Peyer's patch (tissue), 4 donors: ENCODE results near the gene CAND2. TPM values are rescaled to one million over a fixed set of nuclear protein-coding genes. Genes with fewer than 3 reads are reported as not detected.

ENCODE experiments used
- DNase-seq, 3 donors: peaks; one replicate each; pipeline ENCODE4 v3.0.0-alpha.2; 2017 to 2019
- H3K27ac ChIP-seq, 4 donors: fragments of 200-600 bp; sonication (generic); one replicate each; pipeline ENCODE4 v1.5.1; 2016 to 2019
- H3K27me3 ChIP-seq, 2 donors: fragments of 200-600 bp; sonication (generic); one replicate each; pipeline ENCODE4 v1.5.1; 2019
- H3K36me3 ChIP-seq, 3 donors: fragments of 200-600 bp; sonication (generic); one replicate each; pipeline ENCODE4 v1.5.1; 2016 to 2019
- H3K4me1 ChIP-seq, 4 donors: fragments of 200-600 bp; sonication (generic); one replicate each; pipeline ENCODE4 v1.5.1; 2016 to 2019
- H3K4me3 ChIP-seq, 4 donors: fragments of 200-600 bp; sonication (generic); 1 replicate in 3 of 4; 2 replicates in 1 of 4; pipeline ENCODE4 v1.5.1; 2016 to 2019; ENCODE audit warnings: mild to moderate bottlenecking in 1 of 4
- H3K9me3 ChIP-seq, 4 donors: fragments of 200-600 bp; sonication (generic); one replicate each; pipeline ENCODE4 v1.5.1; 2016 to 2019; ENCODE audit warnings: mild to moderate bottlenecking in 1 of 4
- CTCF ChIP-seq, 6 experiments: fragments of 450-650 bp in 4 of 6; fragments of 200-600 bp in 2 of 6; sonication (generic) in 1 of 6; IDR thresholded peaks; one replicate each; pipeline ENCODE4 v1.5.1; 2017 to 2019; ENCODE audit warnings: antibody characterized with exemption in 6 of 6, mild to moderate bottlenecking in 3 of 6, moderate library complexity in 1 of 6
- POLR2A ChIP-seq, 2 donors: fragments of 450-650 bp; IDR thresholded peaks; one replicate each; pipeline ENCODE4 v1.5.1; 2017; ENCODE audit warnings: antibody characterized with exemption in 2 of 2, mild to moderate bottlenecking in 2 of 2, moderate library complexity in 2 of 2
- total RNA-seq, 4 donors: library from RNA; depleted of rRNA; stranded (reverse); fragments of >200 nt; gene quantifications; one replicate each; pipeline ENCODE4 v1.1.0, GENCODE V29; 2016

Gene CAND2
- total RNA-seq, 4 donors from 2014 or later = 1.4 to 4.1 (median 2.1) TPM

- TF ChIP-seq CTCF (IDR thresholded peaks at IDR 0.05) (no peak), POLR2A (IDR thresholded peaks at IDR 0.05) (no peak)
- peaks cover 0 to 6% (median 0%) of the 10 kb centered on the region in 4 donors for H3K4me1 ChIP-seq
These were observed 40.3 kb upstream of the CAND2 start for GRCh38 chr3:12756175-12756574.

GRCh38 chr3:12756635-12757034 is 39.8 kb upstream of the CAND2 start:
- peaks cover 0 to 6% (median 0%) of the 10 kb centered on the region in 4 donors for H3K4me1 ChIP-seq
- H3K9me3 ChIP-seq = no peaks in the 10 kb centered on the region
- H3K36me3 ChIP-seq = no peaks in the 10 kb centered on the region
- H3K27ac ChIP-seq = no peak overlapping the region
- H3K27me3 ChIP-seq = no peaks in the 10 kb centered on the region
- TF ChIP-seq CTCF (IDR thresholded peaks at IDR 0.05) (no peak), POLR2A (IDR thresholded peaks at IDR 0.05) (no peak)
- DNase-seq = no peak
- H3K4me3 ChIP-seq = no peak overlapping the region

More at GRCh38 chr3:12756175-12756574, 40.3 kb upstream of the CAND2 start:
- H3K27me3 ChIP-seq = no peaks in the 10 kb centered on the region
- no peaks in the 10 kb centered on the region for H3K9me3 ChIP-seq
- DNase-seq = no peak
- H3K27ac ChIP-seq = no peak overlapping the region
- no peaks in the 10 kb centered on the region for H3K36me3 ChIP-seq
- no peak overlapping the region for H3K4me3 ChIP-seq

GRCh38 chr3:12758025-12758781 is 38.3 kb upstream of the CAND2 start:
- no peak for DNase-seq
- H3K4me3 ChIP-seq = no peak overlapping the region
- TF ChIP-seq CTCF (IDR thresholded peaks at IDR 0.05) (no peak), POLR2A (IDR thresholded peaks at IDR 0.05) (no peak)
- H3K9me3 ChIP-seq = no peaks in the 10 kb centered on the region
- no peaks in the 10 kb centered on the region for H3K27me3 ChIP-seq
- H3K36me3 ChIP-seq = no peaks in the 10 kb centered on the region
- H3K27ac ChIP-seq = peak overlapping the region in 1 of 4 donors; percentile 25
- H3K4me1 ChIP-seq = peaks cover 0 to 6% (median 0%) of the 10 kb centered on the region in 4 donors

GRCh38 chr3:12759097-12759679 is 37.3 kb upstream of the CAND2 start, which contains the start of gene TMEM40:
Gene TMEM40, minus strand, starts transcription at chr3:12759259. Its CDS starts 9,427 bp downstream, at chr3:12749832.
- TF ChIP-seq POLR2A (IDR thresholded peaks at IDR 0.05) (no peak), CTCF (IDR thresholded peaks at IDR 0.05) (no peak)
- Histone ChIP-seq H3K4me3 (no peak within 1 kb of the TSS), H3K27me3 (no peaks in the 10 kb centered on the region), H3K9me3 (no peaks in the 10 kb centered on the region), H3K27ac (peak within 1 kb of the TSS in 1 of 4 donors; percentile 25), H3K4me1 (peaks cover 0 to 6% (median 0%) of the 10 kb centered on the region in 4 donors), H3K36me3 (no peaks in the 10 kb centered on the region)
- no peak for DNase-seq

- Histone ChIP-seq H3K27me3 (no peaks in the 10 kb centered on the region), H3K4me3 (no peak overlapping the region), H3K27ac (no peak overlapping the region), H3K36me3 (no peaks in the 10 kb centered on the region), H3K9me3 (no peaks in the 10 kb centered on the region), H3K4me1 (peaks cover 0 to 6% (median 0%) of the 10 kb centered on the region in 4 donors)
- no peak for TF ChIP-seq POLR2A (IDR thresholded peaks at IDR 0.05)
- no peak for TF ChIP-seq CTCF (IDR thresholded peaks at IDR 0.05)
- DNase-seq = no peak
These were observed 36.6 kb upstream of the CAND2 start for GRCh38 chr3:12759693-12760565.
